GM18868 (cell line): ENCODE results near the gene SERPINI2.
"Not testable (repeated sequence)": the region's sequence is repeated elsewhere in the genome, so short reads cannot be mapped to it uniquely, and the experiment has no call there.

Source experiments
- ATAC-seq: cut with Tn5 transposase; IDR thresholded peaks from one replicate; pipeline ENCODE4 v1.9.1; 2021; ENCODE audit warnings: mild to moderate bottlenecking, moderate library complexity; ENCODE audit not compliant: unreplicated experiment

Gene SERPINI2

DNA sequence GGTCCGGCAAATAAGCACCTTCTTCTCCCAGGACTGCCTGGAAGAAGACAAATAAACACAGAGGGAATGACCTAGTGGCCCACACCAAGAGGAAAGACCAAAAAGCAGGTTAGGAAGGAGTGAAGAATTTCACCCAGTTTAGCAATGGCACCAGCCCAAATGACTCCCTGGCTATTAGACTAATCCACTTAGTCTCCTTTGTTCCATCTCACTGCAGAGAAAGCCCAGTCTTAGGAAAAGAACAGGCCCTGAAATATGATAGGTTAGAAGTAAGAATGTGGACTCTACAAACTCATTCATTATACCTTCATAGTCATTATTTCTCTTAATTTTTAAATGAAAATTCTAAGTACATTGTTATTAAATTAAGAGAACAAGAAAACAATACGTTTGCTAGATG is 23.2 kb downstream of the SERPINI2 start:
- no peak for ATAC-seq

DNA sequence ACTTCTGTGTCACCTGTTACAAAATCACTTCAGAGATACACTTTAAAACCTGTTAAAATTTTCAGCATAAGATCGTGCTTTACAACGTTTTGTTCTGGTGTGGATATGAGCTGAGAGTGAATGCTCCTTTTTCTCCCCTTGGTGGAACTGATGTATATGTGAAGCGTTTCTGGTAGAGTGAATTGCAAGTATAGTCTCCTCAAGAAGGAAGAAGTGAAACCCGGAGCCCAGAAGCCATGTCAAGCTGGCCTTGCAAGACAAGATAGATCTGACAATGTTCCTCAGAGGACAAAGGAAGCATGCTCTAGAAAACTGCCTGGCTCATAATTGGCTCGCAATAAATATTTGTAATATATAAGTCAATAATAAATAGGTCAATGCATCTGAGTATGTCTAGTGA is 23.6 kb downstream of the SERPINI2 start:
- peak; percentile 77 for ATAC-seq

DNA sequence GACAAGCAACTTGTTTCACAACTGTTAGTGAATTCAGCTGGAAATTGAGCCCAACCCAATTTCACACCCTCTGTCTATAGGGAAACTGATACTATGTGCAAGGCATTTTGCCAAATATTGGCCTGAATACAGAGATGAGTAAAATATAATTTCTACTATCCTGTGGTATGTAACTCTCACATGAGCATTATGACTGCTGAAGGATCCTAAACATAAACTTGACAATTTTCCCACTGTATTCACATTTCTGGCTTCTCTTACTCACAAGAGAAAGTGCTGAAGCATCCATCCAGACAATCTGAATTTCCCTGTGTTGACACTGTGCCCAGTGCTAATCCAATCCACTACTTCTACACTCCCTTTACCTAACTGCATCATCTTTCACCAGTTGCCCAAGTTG is 28.4 kb downstream of the SERPINI2 start:
- ATAC-seq = no peak

DNA sequence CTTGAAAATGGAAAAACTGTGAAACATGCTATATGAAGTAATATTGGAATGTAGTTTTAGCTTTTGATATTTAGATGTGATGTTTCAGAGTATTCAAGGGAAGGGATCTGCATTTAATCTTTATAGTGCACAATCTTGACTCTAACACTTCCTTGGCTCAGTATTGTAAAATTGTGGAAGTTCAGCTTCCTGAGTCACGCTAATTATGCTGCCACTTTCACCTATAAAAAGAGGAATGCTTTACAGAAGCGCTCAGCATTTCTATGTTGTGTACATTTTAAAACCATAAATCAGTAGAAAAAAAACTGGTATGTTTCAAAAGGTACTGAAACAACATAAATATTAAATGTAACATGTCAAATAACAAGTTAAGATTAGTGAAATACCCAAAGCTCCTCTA is 32.6 kb downstream of the SERPINI2 start:
- no peak for ATAC-seq

DNA sequence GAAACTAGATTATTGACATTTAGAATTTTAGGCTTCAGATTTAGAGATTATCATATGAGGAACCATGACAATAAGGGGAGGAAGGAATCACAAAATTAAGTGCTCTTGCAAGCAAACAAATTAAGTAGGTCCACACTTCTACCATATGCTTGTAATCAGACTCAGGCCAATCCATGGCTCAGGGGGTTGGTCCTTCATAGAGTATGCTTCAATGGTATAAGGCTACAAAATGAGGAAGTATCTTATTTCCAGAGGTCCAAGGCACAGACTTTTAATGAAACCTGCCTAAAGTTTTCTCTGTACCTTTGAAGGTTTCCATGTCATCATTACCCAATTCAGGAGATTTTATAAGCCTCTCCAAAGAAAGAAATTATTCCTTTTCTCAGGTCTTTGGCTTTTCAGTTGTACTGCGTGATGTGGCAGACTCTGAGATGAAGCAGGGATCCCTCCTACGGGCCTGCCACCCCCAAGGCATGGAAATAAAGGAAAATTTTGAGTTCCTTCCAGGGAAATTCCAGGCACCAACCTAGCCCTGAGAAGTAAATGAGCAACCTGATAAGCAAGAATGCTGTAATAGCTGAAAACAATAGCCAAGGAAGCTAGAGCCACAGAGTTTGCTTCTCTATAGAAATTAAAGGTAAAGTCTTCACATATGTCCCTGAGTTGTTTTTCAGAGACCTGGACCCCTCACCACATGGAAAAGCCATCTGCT is 36.3 kb downstream of the SERPINI2 start:
- no peak for ATAC-seq

DNA sequence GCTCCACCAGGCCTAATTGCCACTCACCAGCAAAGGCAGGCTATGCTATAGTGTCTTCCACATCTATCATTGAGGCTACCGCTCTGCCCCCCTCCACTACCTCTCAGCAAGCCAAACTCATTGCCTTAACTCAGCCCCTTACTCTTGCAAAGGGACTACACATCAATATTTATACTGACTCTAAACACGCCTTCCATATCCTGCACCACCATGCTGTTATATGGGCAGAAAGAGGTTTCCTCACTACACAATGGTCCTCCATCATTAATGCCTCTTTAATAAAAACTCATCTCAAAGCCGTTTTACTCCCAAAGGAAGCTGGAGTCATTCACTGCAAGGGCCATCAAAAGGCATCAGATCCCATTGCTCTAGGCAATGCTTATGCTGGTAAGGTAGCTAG is 46.9 kb downstream of the SERPINI2 start:
- ATAC-seq = not testable (repeated sequence)

DNA sequence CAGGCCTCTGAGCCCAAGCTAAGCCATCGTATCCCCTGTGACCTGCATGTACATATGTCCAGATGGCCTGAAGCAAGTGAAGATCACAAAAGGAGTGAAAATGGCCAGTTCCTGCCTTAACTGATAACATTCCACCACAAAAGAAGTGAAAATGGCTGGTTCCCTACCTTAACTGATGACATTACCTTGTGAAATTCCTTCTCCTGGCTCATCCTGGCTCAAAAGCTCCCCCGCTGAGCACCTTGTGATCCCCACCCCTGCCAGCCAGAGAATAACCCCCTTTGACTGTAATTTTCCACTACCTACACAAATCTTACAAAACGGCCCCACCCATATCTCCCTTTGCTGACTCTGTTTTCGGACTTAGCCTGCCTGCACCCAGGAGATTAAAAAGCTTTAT is 51.4 kb downstream of the SERPINI2 start:
- not testable (repeated sequence) for ATAC-seq

DNA sequence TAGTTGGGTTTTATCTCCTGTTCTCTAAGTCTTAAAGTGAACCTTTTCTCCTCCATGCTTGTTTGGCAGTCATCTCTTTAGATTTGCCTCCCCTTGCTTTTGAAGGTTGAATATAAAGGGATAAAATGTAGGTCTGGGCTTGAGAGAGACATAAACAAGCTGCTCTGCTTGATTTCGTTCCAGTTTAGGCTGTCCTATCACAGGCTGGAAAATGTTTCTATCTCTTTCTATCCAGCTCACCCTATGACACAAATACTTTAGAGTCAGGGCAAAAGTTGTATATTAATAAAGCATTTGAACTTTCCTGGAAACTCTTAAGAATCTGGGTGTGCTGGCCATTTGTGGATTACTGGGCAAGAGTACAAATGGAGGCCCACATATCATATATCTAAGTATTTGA is 64.2 kb downstream of the SERPINI2 start:
- ATAC-seq = no peak

DNA sequence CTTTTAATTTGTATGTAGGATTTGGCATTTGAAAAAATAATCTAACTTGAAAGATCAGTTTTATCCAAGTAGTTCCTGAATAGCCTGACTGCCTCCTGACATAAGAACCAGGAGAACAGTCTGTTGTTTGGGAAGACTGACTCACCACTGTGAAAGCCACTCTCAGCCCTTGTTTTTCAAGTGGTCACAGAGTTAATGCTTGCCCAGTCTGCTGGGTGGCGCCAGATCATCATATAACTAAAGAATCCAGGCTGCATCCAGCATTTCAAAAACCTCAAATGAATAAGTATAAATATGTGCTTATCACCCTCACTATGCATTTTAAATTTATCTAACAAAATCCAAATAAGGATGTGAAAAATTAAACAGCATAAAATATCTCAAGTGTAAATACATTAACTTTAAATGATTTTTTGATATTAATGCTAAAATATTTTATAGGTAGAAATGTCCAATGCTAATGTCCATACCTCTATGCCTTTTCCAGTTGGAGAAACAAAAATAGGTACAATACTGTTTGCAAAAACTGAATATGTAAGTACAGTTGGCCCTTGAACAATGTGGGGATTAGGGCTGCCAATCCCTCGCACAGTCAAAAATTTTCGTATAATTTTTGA is 66.9 kb downstream of the SERPINI2 start:
- ATAC-seq = peak; percentile 74

DNA sequence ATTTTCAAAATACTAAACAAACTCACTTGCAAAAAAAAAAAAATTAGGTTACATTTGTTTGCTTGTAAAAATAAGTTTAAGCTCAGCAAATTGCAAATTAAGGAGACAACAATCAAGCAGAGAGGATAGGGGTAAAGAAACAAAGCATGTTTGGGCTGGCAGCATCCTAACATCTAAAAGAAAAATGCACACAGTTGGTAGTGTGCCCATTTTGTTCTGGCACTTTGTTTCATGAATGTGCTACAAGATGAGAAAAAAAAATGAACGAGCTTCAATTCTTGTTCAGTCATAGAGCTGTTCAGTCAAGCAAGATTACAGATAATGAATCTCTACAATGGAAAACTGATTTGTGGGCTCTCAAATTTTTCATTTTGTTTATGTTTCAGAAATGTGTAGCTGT is 76.0 kb downstream of the SERPINI2 start:
- ATAC-seq = no peak

DNA sequence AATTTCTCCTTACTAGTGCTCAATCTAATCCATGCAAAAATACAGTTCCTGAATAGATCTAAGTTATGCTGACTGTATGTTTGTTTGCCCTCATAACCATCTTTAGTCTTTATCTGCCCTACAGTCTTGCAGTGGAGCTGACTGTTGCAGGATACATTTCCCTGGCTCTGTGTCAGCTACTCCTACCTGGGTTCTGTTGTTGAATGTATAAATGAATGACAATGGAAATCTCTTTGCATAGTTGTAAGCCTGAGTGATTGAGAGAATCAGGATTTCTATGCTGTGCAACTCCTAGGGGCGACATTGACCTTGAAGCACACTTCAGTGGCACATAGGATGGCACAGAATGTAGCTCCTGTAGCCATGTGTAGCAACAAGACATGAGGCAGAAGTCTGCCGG is 77.8 kb downstream of the SERPINI2 start:
- ATAC-seq = no peak

DNA sequence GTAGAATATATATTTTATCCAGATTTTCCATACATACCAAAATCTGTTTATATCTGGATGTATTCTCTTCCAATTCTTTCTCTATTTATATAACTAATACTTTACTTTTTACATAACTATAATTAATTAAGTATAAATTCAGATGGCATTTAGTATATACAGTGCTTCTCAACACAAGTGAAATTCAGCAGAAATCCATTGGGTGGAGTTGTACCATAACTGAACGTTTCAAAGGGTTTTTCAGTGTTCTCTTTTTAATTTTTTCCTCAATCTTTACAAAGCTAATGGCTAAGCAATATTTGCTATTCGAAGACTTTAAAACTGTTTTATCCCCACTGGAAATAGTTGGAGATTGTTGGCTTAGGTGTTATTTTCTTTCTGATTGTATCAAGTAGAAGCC is 79.8 kb downstream of the SERPINI2 start:
- no peak for ATAC-seq
